Measurements from ENCODE around the gene TBC1D2B. TPM values are rescaled to one million over a fixed set of nuclear protein-coding genes. Genes with fewer than 3 reads are reported as not detected.
A peak's percentile ranks its signal among the peaks of the same experiment; 100 is the strongest.
"Not testable (repeated sequence)": the region's sequence is repeated elsewhere in the genome, so short reads cannot be mapped to it uniquely, and the experiment has no call there.

Gene TBC1D2B
- total RNA-seq, 2 donors from 2014 or later, result 35.9 to 49.1 TPM

- H3K9ac ChIP-seq (ENCODE audit: low read depth in 2 of 2, low read length in 2 of 2), result no peak overlapping the region
- no peaks in the 10 kb centered on the region for H3K4me1 ChIP-seq
These were observed 84.1 kb downstream of the TBC1D2B start for GRCh38 chr15:77993374-77993911.

GRCh38 chr15:77992356-77993222 lies 84.9 kb downstream of the TBC1D2B start:
- Histone ChIP-seq H3K27me3 (no peaks in the 10 kb centered on the region), H3K9ac (ENCODE audit: low read depth in 2 of 2, low read length in 2 of 2) (peak overlapping the region in 1 of 2 donors; percentile 12), H3K4me3 (no peak overlapping the region), H3K9me3 (no peaks in the 10 kb centered on the region), H3K27ac (no peak overlapping the region), H3K4me1 (no peaks in the 10 kb centered on the region), H3K36me3 (peaks cover 5% of the 10 kb centered on the region)
- no peak for TF ChIP-seq CTCF (IDR thresholded peaks at IDR 0.05)
- intact Hi-C loops (cut with DNase I), result no loop called here
- no peak for DNase-seq

More at GRCh38 chr15:77993374-77993911, 84.1 kb downstream of the TBC1D2B start:
- TF ChIP-seq CTCF (IDR thresholded peaks at IDR 0.05), result no peak
- Histone ChIP-seq H3K9me3 (no peaks in the 10 kb centered on the region), H3K36me3 (peaks cover 6% of the 10 kb centered on the region), H3K27ac (no peak overlapping the region), H3K4me3 (no peak overlapping the region), H3K27me3 (no peaks in the 10 kb centered on the region)
- intact Hi-C loops (cut with DNase I), result no loop called here
- DNase-seq, result no peak

- H3K9ac ChIP-seq (ENCODE audit: low read depth in 2 of 2, low read length in 2 of 2), result peak overlapping the region in 1 of 2 donors; percentile 12
- intact Hi-C loops (cut with DNase I); H3K36me3 ChIP-seq; H3K9me3 ChIP-seq; H3K27me3 ChIP-seq; H3K4me3 ChIP-seq; H3K4me1 ChIP-seq; H3K27ac ChIP-seq: not testable (repeated sequence)
- peak; percentile 57 for DNase-seq
These were observed 85.8 kb downstream of the TBC1D2B start for GRCh38 chr15:77991658-77992201.

GRCh38 chr15:77991029-77991406 lies 86.5 kb downstream of the TBC1D2B start:
- intact Hi-C loops (cut with DNase I), result no loop called here
- Histone ChIP-seq H3K9ac (ENCODE audit: low read depth in 2 of 2, low read length in 2 of 2) (no peak overlapping the region), H3K4me3 (no peak overlapping the region), H3K27me3 (no peaks in the 10 kb centered on the region), H3K9me3 (no peaks in the 10 kb centered on the region), H3K27ac (no peak overlapping the region), H3K4me1 (no peaks in the 10 kb centered on the region), H3K36me3 (no peaks in the 10 kb centered on the region)
- TF ChIP-seq CTCF (IDR thresholded peaks at IDR 0.05), result no peak
- DNase-seq, result no peak

- no peak for DNase-seq
- H3K27me3 ChIP-seq, result no peaks in the 10 kb centered on the region
- no peaks in the 10 kb centered on the region for H3K9me3 ChIP-seq
- no peaks in the 10 kb centered on the region for H3K36me3 ChIP-seq
- intact Hi-C loops (cut with DNase I), result no loop called here
- H3K4me1 ChIP-seq, result no peaks in the 10 kb centered on the region
- H3K27ac ChIP-seq, result no peak overlapping the region
- no peak for TF ChIP-seq CTCF (IDR thresholded peaks at IDR 0.05)
- H3K4me3 ChIP-seq, result no peak overlapping the region
- no peak overlapping the region for H3K9ac ChIP-seq (ENCODE audit: low read depth in 2 of 2, low read length in 2 of 2)
These were observed 88.0 kb downstream of the TBC1D2B start for GRCh38 chr15:77989296-77990143.
